HepG2 (cell line): ENCODE measurements around the gene PLA2G4B.

Experiments
- JUN ChIP-seq: sonication (generic); formaldehyde crosslinking; IDR thresholded peaks from 2 replicates; pipeline ENCODE4 v1.4.0; 2020; ENCODE audit warnings: mild to moderate bottlenecking, missing genetic modification reagents
- POLR2A ChIP-seq, 2 experiments: IDR thresholded peaks; 2 replicates each; pipeline ENCODE4 v1.6.1; 2011; ENCODE audit warnings: low read depth in 2 of 2, low read length in 2 of 2, mild to moderate bottlenecking in 1 of 2, moderate library complexity in 1 of 2; ENCODE audit not compliant: insufficient read depth in 1 of 2
- ZNF224 ChIP-seq: sonication (generic); formaldehyde crosslinking; IDR thresholded peaks from 2 replicates; pipeline ENCODE4 v1.5.0; 2020; ENCODE audit warnings: mild to moderate bottlenecking, missing genetic modification reagents
- TF ChIP-seq, protein P1 (sequence below): IDR thresholded peaks from 2 replicates; pipeline ENCODE4 v1.6.1; 2016; ENCODE audit warnings: missing compliant biosample characterization, missing genetic modification reagents, borderline replicate concordance

DNA sequence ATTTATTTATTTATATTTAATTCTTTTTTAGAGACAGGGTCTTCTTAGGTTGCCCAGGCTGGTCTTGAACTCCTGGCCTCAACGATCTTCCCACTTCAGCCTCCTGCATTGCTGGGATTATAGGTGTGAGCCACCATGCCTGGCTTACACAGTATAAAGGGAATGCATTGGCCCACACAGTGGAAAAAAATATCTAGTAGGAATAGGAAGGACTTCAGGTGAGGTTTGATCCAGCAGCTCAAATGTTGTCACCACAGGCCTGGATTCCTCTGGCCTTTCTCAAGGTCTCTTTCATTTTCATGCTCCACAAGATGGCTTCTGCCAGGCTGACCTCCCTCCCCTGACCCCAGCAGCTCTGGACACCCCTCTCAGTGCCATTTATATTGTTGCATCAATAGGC lies 57.3 kb downstream of the PLA2G4B start:
- TF ChIP-seq, protein P1, sequence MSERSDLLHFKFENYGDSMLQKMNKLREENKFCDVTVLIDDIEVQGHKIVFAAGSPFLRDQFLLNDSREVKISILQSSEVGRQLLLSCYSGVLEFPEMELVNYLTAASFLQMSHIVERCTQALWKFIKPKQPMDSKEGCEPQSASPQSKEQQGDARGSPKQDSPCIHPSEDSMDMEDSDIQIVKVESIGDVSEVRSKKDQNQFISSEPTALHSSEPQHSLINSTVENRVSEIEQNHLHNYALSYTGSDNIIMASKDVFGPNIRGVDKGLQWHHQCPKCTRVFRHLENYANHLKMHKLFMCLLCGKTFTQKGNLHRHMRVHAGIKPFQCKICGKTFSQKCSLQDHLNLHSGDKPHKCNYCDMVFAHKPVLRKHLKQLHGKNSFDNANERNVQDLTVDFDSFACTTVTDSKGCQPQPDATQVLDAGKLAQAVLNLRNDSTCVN = no peak
- TF ChIP-seq ZNF224 (CRISPR knock-in tag) = no peak
- no peak for TF ChIP-seq POLR2A (IDR thresholded peaks at IDR 0.05; ENCODE audit: insufficient read depth in 1 of 2, low read depth in 2 of 2, low read length in 2 of 2)
- TF ChIP-seq JUN (CRISPR knock-in tag) = no peak
